B cell (primary cell): ENCODE results near the gene ROR2.

ENCODE experiments used
- EZH2 ChIP-seq: IDR thresholded peaks from 2 replicates; pipeline ENCODE4 v1.6.1; 2012; ENCODE audit warnings: borderline replicate concordance, low read depth, mild to moderate bottlenecking, moderate library complexity, low read length; ENCODE audit not compliant: insufficient read depth, poor library complexity, severe bottlenecking
- TF ChIP-seq, protein P1 (sequence below): fragments of 200-600 bp; IDR thresholded peaks from one replicate; pipeline ENCODE4 v1.8.0; 2022; ENCODE audit warnings: antibody characterized with exemption, mild to moderate bottlenecking

DNA sequence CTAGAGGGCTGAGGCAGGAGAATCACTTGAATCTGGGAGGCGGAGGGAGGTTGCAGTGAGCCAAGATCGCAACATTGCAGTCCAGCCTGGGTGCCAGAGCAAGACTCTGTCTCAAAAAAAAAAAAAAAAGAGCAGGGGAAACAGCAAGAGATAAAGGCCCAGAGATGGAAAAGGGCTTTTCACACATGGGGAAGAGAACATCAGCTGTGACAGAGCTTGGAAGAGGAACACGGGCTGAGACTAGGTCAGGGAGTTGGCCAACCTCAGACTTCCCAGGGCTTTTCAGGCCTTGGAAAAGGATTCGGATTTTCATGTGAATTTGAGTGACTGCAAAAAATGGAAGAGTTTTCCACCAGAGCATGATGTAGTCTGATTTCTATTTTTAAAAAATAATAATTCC lies 294.4 kb downstream of the ROR2 start:
- TF ChIP-seq, protein P1, sequence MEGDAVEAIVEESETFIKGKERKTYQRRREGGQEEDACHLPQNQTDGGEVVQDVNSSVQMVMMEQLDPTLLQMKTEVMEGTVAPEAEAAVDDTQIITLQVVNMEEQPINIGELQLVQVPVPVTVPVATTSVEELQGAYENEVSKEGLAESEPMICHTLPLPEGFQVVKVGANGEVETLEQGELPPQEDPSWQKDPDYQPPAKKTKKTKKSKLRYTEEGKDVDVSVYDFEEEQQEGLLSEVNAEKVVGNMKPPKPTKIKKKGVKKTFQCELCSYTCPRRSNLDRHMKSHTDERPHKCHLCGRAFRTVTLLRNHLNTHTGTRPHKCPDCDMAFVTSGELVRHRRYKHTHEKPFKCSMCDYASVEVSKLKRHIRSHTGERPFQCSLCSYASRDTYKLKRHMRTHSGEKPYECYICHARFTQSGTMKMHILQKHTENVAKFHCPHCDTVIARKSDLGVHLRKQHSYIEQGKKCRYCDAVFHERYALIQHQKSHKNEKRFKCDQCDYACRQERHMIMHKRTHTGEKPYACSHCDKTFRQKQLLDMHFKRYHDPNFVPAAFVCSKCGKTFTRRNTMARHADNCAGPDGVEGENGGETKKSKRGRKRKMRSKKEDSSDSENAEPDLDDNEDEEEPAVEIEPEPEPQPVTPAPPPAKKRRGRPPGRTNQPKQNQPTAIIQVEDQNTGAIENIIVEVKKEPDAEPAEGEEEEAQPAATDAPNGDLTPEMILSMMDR = no peak
- no peak for TF ChIP-seq EZH2
